Measurements from ENCODE around the gene EIF1AY. TPM values are rescaled to one million over a fixed set of nuclear protein-coding genes. Genes with fewer than 3 reads are reported as not detected.

The EIF1AY gene
- total and polyA plus RNA-seq, 2 donors (not counting 1 experiment from before 2014, with no cell fraction given): 30.5 TPM; not detected in 1

DNA sequence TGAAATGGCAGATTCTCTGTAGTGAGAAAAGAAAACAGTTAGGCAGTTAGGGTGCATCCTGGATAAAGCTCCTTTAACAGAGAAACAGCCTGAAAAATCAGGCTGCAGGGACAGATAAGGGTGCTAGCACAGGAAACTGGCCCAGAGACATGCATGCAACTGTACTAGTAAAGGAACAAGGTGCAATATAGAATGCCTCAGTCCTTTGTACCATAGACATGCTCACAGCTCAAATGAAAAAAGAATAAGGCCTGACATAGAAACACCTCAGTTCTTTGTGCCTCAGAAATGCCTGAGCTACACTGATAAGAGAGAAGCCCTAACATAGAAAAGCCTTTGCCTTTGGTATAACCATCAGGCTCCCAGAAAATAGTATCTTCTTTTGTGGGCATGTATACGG, 37.4 kb upstream of the EIF1AY start:
- no peaks in the 10 kb centered on the region for H3K27me3 Mint-ChIP-seq
- Histone ChIP-seq H3K27ac (ENCODE audit: low read length in 2 of 2) (no peak overlapping the region), H3K4me3 (ENCODE audit: control extremely low read depth in 1 of 5, extremely low read depth in 1 of 5, insufficient read depth in 1 of 5, low read depth in 2 of 5, low read length in 4 of 5) (no peak overlapping the region), H3K79me2 (ENCODE audit: control insufficient read depth, insufficient read depth, low read length) (no peaks in the 10 kb centered on the region), H2AFZ (ENCODE audit: insufficient read depth, low read depth, low read length, poor library complexity, severe bottlenecking) (no peak overlapping the region), H3K9me3 (ENCODE audit: control extremely low read depth in 1 of 3, control insufficient read depth in 2 of 3, insufficient read depth in 1 of 3, low read length in 2 of 3) (no peaks in the 10 kb centered on the region), H3K36me3 (replicated peaks in 1 of 2; ENCODE audit: control extremely low read depth in 1 of 2, control insufficient read depth in 1 of 2, extremely low read depth in 1 of 2, insufficient read depth in 2 of 2, low read length in 1 of 2) (no peaks in the 10 kb centered on the region), H3K4me1 (ENCODE audit: control insufficient read depth in 2 of 2, insufficient read depth in 2 of 2, low read length in 2 of 2) (no peaks in the 10 kb centered on the region), H3K27me3 (replicated peaks in 1 of 4; ENCODE audit: control extremely low read depth in 1 of 4, control insufficient read depth in 3 of 4, insufficient read depth in 4 of 4, low read length in 3 of 4) (no peaks in the 10 kb centered on the region), H3K4me2 (replicated peaks; ENCODE audit: low read depth, low read length, poor library complexity, severe bottlenecking) (no peak overlapping the region), H3K9ac (ENCODE audit: low read length) (no peak overlapping the region), H4K20me1 (ENCODE audit: control insufficient read depth, insufficient read depth, low read length, poor library complexity, severe bottlenecking) (no peaks in the 10 kb centered on the region)
- DNase-seq: no peak
- no peak for TF ChIP-seq EZH2 (IDR thresholded peaks at IDR 0.05; ENCODE audit: borderline replicate concordance, insufficient read depth, low read depth, low read length, poor library complexity, severe bottlenecking)
- TF ChIP-seq CTCF (IDR thresholded peaks at IDR 0.05): no peak
- ChIA-PET POLR2A (no interaction called here), CTCF (no interaction called here)
- no peaks in the 10 kb centered on the region for H3K9me3 Mint-ChIP-seq (ENCODE audit: insufficient read depth)
- H3K4me3 Mint-ChIP-seq: no peak overlapping the region
- no peak for ATAC-seq (ENCODE audit: low read depth)
- peaks cover 20% of the 10 kb centered on the region for H3K4me1 Mint-ChIP-seq
- H3K27ac Mint-ChIP-seq: no peak overlapping the region
- intact Hi-C loops (cut with micrococcal nuclease): no loop called here
- no CpG with 5 or more reads among the region's 1 CpG for WGBS (ENCODE audit: insufficient coverage)

DNA sequence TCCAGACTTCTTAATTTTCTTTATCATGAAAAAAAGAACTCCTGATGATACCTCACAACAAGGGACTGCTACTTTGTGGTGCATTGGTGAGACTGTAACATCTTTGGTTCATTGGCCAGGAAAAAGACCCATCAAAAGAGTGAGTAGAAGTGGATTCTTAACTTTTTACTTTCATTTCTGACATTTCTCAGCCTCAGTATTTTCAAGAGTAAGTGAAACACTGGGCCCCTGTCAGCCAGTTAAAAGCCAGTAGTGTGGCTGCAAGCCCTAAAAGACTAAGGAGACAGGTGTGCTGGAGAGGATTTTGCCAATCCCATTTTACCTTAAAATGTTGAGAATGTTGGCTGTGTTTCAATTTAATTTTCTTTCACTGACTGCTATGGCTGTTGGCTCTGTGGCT, 36.6 kb upstream of the EIF1AY start:
- Histone ChIP-seq H3K36me3 (replicated peaks in 1 of 2; ENCODE audit: control extremely low read depth in 1 of 2, control insufficient read depth in 1 of 2, extremely low read depth in 1 of 2, insufficient read depth in 2 of 2, low read length in 1 of 2) (no peaks in the 10 kb centered on the region), H3K4me3 (ENCODE audit: control extremely low read depth in 1 of 5, extremely low read depth in 1 of 5, insufficient read depth in 1 of 5, low read depth in 2 of 5, low read length in 4 of 5) (no peak overlapping the region), H3K27ac (ENCODE audit: low read length in 2 of 2) (no peak overlapping the region), H3K27me3 (replicated peaks in 1 of 4; ENCODE audit: control extremely low read depth in 1 of 4, control insufficient read depth in 3 of 4, insufficient read depth in 4 of 4, low read length in 3 of 4) (no peaks in the 10 kb centered on the region), H2AFZ (ENCODE audit: insufficient read depth, low read depth, low read length, poor library complexity, severe bottlenecking) (no peak overlapping the region), H3K9me3 (ENCODE audit: control extremely low read depth in 1 of 3, control insufficient read depth in 2 of 3, insufficient read depth in 1 of 3, low read length in 2 of 3) (no peaks in the 10 kb centered on the region), H3K9ac (ENCODE audit: low read length) (no peak overlapping the region), H3K4me2 (replicated peaks; ENCODE audit: low read depth, low read length, poor library complexity, severe bottlenecking) (no peak overlapping the region), H3K4me1 (ENCODE audit: control insufficient read depth in 2 of 2, insufficient read depth in 2 of 2, low read length in 2 of 2) (no peaks in the 10 kb centered on the region), H4K20me1 (ENCODE audit: control insufficient read depth, insufficient read depth, low read length, poor library complexity, severe bottlenecking) (no peaks in the 10 kb centered on the region), H3K79me2 (ENCODE audit: control insufficient read depth, insufficient read depth, low read length) (no peaks in the 10 kb centered on the region)
- Mint-ChIP-seq H3K27ac (no peak overlapping the region), H3K4me3 (no peak overlapping the region), H3K9me3 (ENCODE audit: insufficient read depth) (no peaks in the 10 kb centered on the region), H3K27me3 (no peaks in the 10 kb centered on the region), H3K4me1 (peaks cover 20% of the 10 kb centered on the region)
- ATAC-seq (ENCODE audit: low read depth): no peak
- DNase-seq: no peak
- POLR2A ChIA-PET: no interaction called here
- TF ChIP-seq EZH2 (IDR thresholded peaks at IDR 0.05; ENCODE audit: borderline replicate concordance, insufficient read depth, low read depth, low read length, poor library complexity, severe bottlenecking) (no peak), CTCF (IDR thresholded peaks at IDR 0.05) (no peak)
- CTCF ChIA-PET: no interaction called here
- intact Hi-C loops (cut with micrococcal nuclease): no loop called here
